HG03025 (cell line): ENCODE data around the gene CKMT1A.
"Not testable (repeated sequence)": the region's sequence is repeated elsewhere in the genome, so short reads cannot be mapped to it uniquely, and the experiment has no call there.

Source experiments
- ATAC-seq: cut with Tn5 transposase; IDR thresholded peaks from one replicate; pipeline ENCODE4 v1.9.1; 2021; ENCODE audit warnings: mild to moderate bottlenecking, moderate library complexity; ENCODE audit not compliant: unreplicated experiment, low FRiP score

Gene CKMT1A

GRCh38 chr15:43746903-43747309 is 53.2 kb downstream of the CKMT1A start:
- ATAC-seq, result not testable (repeated sequence)

GRCh38 chr15:43748376-43748775 is 54.7 kb downstream of the CKMT1A start:
- no peak for ATAC-seq
